SW 1271 (cell line): ENCODE measurements around the gene TP53AIP1.

Source experiments
- DNase-seq, 2 experiments: peaks; one replicate each; lab custom pipeline; 2025; lab: John Stamatoyannopoulos, UW

The TP53AIP1 gene

DNA sequence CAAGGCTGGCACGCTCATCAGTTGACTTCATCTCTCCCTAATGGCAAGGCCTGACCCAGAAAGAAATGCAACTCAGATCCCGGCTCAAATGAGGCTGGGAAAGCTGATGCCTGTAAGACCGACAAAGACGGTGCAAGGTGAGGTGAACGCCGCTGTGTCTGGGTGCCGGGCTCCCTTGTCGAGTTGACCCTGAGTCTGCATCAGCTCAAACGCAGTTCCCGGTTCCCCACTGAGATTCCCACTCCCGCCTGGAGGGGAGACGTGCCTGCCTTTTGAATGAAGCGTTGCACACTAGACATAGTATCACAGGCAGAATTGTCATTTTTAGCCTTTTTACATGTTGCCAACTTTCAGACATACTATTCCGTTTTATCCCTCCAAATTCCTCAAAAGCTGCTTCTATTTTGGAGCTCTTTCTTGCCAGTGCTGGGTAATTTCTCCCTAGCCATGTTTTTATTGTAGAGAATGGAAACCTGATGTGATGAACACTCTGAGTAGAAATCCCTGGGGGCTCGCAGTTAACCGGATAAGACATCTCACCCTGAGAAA is 831 bp upstream of the TP53AIP1 start:
- DNase-seq = no peak

DNA sequence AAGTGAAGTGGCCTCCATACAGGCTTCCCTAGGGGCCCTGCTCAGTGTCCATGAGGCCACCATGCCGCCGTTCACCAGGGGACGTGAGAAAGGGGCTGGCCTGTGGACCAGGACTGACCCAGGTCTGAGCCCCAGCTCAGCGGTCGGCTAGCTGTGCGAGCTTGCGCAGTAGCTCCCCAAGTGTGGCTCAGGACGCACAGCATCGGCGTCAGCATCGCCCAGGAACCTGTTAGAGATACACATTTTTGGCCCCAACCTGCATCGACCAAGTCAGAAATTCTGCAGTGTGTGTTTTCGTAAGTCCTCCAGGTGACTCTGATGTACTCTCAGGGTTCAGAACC is 429 bp downstream of the TP53AIP1 start:
- DNase-seq = no peak

DNA sequence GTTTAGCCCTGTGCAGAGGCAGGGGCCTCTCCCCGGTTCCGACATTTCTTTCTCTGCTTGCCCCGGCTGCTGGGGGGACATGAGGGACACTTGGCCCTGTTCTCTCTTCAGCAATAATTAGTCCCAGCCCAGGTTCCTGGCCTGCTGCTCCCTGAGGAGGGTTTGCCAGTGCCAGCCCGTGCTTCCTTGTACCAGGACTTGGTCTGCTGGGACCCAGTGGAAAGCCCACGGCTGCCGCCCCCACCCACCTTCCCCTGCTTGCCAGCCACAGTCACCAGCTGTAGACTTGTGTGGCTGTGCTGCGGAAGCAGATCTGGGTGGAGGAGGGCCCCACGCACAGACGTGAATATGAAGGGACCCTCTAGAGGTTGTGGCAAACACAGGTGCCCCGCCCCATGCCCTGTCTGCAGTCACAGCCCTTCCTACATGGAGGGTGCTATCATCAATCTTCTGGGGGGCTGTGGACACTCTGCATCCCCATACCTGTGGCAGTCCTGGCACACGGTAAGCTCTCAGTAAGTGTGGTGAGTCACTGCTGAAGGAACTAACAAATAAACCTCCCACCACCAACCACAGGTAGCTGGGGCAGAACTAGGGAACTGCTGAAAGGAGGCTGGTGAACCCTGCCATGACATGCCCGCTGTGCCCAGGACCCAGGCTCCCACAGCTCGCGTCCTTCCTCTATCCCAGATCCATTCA is 949 bp downstream of the TP53AIP1 start:
- DNase-seq = no peak

DNA sequence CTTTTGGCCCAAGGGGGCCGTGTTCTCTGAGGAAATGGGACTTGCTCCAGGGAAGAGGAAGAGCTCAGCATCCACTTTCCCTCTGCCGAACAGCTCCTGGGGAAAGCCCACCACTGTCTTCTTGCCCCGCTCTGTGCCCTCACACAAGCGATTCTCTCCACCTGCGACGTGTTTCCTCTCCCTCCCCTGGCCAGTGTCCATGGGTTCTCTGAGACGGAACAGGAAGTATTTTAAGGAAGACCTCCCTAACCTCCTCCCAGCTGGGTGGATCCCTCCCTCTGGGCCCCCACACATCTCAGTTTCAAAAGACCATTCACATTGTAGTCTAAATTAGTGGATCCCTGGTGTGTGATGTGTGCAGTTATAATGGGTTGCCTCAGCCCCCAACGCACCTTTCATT is 1.6 kb downstream of the TP53AIP1 start:
- DNase-seq = no peak

DNA sequence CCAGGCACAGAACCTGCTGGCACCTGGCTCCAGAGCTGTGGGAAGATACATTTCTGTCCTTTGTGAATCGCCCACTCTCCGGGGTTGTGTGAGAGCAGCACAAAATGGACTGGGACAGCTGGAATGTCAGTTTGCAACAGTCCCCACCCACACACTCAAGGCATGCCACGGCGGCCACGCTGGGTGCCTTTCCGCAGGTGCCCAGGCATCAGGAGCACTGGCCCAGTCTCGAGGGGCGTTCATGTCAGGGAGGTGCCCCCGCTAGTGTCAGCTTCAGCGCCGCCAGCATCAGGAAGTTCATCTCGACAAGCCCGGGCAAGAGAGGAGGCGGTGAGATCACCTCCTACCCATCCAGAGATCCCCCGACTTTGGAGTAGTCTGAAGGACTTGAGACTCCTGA is 2.1 kb downstream of the TP53AIP1 start:
- no peak for DNase-seq

DNA sequence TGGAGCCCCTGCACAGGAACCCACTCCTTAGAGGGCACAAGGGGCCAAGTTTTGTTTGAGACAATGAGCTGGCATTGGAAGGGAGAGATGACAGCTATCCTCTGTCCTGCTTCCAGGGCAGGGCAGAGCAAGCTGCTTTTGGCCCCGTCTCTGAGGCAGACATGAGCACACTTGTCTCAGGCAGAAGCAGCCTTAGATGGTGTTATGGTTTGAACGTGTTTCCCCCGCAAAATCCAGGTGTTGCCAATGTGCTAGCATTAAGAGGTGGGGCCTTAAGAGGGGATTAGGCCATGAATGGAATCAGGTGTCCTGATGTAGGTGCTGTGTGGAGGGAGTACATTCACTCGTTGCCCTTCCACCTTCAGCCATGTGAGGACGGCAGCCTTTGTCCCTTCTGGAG is 2.5 kb downstream of the TP53AIP1 start:
- no peak for DNase-seq

DNA sequence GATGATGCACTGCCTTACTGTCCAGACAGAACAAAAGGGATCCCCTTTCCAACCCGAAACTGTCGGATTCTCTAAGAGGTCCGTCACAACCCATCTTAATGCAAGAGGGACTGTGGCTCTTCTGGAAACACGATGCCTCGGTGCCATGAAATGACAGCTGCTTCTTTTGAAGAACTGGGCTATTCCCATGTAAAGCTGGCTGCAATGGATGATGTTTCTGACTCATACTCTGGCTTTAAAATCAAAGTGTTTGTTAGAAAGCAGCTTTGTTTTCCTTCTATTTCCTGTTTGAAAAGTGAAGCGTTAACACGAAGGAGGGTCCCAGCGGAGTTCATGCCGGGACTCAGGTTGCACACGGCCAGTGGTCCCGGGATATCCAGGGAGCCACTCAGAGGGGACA is 3.1 kb downstream of the TP53AIP1 start:
- no peak for DNase-seq

DNA sequence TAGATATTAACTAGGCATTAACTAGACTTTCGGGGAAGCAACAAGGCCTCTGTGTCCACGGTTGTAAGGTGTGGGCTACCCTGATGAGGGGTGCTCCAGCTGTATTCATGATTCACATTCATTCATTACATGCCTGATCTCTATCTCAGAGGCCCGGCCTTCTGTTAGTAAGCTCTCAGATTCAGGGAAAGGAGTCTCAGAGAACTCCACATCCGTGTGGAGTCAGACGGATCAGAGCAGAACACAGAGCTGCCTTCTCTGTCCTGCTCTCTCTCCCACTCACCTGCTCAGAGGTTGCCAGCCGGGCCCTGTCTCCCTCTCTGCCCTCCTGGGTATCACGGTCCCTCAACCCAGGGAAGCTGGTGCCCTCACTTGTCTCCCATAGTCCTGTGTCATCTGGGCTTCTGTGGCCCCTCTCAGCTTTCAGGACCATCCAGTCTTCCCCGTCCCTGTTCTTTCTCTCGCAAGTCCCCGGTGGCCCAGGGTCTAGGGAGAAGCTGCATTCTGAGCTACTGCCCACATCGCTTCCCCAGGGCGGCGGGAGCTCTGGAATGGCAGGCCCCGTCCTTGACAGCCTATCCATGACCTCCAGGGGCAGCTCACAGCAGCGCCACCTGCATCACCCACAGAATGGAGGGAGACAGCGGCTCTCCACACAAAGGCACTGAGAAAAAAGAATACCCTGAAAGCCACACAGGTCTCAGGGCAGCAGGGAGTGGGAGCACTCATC is 4.3 kb downstream of the TP53AIP1 start:
- DNase-seq = no peak

DNA sequence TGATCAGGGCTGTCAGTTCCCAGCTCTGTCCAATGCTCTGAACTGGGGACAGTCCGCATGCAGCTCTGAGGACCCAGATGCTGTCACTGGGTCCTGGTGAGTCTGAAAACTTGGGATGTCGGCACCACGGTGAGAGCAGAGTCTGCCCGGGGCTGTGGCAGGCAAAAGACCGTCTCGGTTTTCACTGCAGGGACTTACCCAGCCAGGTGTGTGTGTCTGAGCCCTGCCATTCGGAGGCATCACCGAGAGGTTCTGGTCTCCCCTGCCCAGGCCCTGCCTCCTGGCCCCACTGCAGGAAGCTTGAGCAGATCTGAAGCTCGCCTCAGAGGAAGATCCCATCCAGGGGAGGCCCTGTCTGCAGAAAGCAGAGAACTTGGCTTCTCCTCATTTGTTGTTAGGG is 5.2 kb downstream of the TP53AIP1 start:
- DNase-seq = no peak

DNA sequence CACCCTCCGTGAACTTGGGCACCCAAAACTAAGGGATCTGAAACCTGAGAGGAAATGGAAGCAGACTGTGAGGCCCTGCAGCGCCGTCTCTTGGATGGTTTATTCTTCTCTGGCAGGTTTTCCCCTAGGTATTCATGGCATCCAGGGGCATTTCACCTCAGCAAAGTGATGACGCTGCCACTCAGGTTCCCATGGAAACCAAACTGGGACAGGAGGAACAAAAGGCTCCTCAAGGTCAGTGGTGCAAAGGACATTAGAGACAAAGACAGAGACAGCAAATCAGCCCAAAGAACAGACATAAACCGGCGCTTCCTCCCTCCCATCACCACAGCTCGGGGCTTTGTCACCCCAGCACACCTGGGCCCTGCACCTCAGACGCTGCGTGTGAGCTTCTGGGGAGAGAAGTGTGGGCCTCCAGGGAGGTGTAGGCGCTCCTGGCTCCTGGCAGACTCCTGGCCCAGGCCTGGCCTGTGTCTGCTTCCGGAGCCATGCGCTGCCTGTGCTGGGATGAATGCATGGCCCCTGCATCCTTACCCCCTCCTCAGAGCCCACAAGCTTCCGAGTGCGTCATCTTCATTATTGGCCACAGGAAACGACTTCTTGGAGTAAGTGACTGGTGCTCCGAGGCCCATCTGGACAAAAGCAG is 5.9 kb downstream of the TP53AIP1 start:
- DNase-seq = no peak

DNA sequence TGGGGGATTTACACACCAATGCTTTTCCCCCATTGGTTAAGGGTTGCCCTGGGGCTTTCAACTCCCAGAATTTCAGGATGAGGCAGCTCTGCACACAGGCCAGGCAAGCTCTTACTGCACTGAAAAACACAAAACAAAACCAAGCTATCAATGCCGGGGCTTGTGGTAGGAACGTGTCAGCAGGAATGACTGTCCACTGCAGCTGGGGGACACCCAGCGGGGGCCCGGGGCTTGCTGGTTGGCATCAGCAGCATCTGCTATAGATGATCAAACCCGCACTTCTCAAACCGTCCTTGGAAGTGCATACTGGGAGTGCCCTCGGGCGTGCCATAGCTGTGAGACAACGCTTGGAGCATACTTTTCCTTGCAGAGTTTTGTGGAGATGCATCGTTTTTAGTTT is 7.7 kb downstream of the TP53AIP1 start:
- DNase-seq = no peak

DNA sequence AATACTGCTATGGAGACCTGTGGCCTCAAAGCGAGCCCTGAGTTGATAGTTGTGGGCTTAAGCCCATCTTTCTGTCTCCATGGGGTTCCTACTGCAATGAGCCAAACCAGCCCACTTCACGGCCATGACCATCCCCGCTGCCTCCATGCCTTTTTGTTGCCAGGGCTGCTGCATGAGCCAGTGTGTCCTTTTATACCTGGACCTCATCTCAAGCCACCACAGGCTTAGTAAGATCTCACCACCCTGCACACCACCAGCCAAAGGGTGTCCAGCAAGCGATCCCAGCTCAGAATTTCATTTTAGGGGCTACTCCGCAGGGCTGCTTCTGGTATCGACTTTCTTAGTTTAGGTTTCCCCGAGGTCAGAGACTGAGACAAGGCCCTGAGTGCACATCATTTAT is 8.3 kb downstream of the TP53AIP1 start:
- DNase-seq = no peak

DNA sequence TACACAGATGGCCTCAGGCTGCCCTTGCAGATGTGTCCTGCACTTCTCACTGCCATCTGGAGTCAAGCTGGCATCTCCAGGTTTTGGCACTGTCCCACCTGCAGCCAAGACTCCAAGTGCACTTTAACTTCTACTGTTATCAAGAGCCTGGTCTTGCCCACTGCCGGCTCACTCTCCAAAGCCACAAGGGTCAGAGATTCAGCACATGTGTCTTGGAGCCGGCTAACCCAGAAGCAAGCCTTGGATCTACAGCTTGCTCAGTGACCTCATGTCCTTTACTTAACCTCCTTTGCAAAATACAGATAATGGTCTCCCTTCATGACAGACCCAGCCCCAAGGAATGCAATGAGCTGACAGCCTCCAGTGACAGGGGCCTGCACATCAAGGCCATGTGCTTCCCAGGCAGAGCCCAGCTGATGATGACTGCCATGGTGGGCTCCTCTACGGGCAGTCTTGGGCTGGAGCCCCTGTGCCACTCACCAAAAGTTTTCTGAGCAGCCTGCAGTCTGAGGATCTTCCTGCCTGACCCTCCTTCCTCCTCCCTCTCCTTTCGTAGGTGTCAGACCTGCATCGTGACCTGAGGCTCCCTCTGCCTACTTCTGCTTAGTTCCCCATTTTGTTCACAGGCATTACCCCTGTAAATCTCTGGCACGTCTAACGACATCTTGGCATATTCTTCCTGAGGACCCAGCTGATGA is 9.0 kb downstream of the TP53AIP1 start:
- DNase-seq = no peak

DNA sequence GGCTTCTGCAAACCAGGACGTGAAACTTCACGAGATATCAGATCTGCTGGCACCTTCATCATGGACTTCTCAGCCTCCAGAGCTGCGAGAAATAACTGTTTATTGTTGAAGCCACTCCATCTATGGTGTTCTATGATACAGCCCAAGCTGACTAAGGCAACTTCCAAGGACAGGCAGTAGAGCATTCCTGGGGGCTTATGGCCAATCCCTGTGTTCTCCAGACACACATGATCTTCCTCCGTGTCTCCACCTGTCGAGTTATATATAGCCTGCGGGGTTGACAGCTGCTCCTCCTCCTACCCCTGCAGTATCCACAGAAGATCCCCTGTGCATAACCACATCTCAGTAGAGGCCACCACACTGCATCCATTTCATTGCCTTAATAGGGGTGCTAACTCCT is 11.0 kb downstream of the TP53AIP1 start:
- no peak for DNase-seq

DNA sequence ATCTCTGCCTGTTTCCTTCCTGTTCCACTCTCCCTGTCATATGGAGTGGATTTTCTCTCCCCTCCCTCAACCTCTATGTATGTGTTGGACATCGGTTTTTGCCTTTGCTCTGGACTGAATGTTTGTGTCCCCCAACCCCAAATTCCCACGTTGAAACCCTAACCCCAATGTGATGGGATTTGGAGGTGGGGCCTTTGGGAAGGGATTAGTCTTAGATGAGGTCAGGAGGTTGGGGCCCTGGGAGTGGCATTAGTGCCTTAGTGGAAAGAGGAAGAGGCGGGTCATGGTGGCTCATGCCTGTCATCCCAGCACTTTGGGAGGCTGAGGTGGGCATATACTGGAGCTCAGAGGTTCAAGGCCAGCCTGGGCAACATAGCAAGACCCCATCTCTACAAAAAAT is 11.6 kb downstream of the TP53AIP1 start:
- no peak for DNase-seq

DNA sequence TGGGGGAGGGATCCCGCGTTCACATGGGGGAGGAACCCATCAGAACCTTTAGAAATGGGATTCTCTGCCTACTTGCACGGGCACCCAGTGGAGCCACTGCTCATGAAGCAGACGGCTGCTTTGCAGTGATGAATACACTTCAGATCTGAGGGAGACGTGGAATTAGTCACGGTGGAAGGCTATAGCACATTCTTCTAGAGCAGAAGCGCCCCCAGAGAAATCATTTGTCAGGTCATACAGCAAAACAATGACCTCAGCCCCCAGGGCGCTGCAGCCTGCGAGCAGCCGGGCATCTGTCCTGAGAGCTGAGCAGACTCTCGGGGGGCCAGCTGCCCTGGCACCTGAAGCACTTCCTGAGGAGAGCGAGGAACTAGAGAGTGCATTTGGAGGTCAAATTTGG is 12.7 kb downstream of the TP53AIP1 start:
- no peak for DNase-seq

DNA sequence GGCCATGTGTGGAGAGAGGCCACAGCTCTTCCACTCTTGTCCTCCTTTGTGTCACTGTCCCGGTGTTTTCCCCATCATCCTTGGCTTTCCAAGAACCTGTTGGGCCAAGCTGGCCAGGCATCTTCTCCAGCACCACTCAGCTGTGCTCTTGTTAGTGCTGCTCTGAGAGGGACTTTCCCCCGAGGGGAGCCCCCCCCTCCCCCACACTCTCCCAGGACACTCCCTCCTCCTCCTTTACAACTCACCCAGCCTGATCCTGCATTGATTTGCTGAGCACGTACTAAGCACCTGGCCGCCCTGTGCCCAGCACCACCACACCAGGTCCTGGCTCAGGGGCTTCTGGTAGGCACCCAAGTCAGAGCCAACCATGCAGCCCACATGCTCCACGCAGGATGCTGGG is 13.2 kb downstream of the TP53AIP1 start:
- no peak for DNase-seq

DNA sequence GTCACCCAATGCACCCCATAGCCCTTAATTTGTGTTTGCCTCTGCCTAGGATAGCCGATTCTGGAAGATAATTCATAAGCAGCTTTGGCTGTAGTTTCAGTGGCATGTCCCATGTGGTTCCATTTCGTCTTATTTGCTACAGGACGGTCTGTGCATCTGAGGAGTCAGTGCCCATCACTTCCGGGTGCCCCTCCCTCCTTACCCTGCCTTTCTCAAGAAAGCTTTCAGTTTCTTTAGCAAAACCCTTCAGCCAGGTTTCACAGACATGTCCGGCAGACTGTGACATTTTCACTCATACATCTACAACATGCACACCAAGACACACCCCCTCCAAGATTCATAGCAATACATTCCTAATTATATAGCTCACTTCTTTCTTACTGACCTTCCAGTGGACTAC is 14.3 kb downstream of the TP53AIP1 start:
- DNase-seq = no peak

DNA sequence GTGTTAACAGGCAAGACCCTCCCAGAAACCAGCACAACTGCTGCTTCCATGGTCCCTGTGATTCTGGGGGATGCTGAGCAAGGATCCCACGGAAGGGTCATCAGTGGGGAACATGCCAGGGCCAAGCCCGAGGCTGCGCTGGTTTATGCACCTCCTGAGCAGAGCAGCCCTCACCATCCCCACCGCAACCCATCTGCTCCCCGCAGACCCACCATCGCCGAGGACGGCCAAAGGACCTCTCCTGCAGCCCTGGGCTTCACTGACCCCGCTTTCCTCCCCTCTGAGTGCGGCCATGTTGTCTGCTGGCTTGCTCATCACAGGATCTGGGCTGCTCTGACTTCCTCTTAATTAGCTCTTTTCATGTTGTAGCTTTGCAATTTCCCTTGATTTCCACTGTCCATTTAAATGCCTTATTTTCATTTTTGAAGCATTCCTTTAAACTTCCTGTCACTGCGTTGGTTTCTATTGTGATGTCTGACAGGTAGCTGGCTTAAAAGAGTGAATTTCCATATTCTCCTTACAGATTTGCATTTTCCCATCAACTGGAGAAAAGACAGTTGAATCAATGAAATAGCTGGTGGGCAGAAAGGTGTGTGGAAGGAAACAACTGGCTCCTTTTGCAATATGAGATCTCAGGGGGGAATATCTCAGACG is 14.9 kb downstream of the TP53AIP1 start:
- no peak for DNase-seq

DNA sequence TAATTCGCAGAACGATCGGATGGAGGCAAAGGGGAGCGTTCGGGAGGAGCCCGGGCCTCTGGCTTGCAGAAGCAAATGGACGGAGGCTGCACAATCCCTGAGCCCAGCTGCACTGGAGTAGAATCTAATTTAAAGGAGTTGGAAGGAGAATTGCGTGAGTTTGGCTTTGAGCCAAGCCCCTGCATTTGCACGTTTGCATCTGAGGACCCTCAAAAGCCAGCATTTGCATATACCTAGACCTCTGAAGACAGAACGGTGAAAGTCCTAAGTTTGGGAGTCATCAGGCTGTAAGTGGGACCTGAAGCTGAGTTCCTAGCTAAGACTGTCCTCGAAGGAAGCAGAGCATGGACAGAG is 15.6 kb downstream of the TP53AIP1 start:
- no peak for DNase-seq

DNA sequence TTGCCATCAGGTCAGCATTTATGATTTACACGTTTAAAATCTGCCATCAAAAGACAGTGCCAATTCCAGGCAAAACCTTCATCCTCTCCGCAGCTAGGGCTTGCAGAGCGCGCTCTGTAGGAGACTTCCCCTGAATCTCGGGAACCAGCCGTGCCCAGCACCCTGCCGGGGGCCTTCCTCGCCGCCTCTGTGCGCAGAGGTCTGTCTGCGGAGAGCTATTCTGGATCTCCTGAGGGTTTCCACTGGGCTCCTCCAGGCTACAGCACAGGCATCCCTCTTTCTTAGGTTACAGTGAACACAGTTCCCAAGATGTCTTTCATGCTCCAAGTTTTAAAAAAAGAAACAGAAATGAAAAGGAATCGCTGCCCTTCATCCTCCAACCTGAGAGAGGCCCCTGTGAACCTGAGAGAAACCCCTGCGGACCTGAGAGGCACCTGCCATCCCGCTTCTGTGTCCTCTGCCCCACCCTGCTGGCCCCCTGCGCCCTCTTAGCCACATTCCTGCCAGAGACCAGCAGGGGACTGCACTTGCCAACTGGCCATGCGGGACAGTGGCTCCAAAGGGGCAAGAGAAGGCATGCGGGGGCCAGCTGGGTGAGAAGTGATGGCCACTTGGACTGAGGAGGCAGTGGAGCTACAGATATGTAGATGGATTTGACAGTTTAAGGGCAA is 16.1 kb downstream of the TP53AIP1 start:
- DNase-seq = no peak

DNA sequence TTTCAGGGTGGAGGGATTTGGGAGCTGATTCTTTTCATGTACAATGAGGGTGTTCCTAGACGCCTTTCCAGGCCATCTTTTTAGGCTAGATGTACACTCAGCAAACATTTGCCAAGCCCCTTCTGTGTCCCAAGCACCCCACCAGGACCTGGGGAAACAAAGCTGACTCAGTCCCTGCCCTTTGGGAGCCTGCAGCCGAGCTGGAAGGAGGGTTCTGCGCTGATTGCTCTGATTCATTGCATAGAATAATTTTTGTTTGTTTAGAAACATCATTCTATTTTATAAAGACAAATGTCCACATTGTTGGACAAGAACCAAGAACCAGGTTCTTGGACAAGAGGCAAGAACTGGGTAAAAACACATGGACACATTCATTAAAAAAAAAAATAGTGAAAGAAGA is 16.7 kb downstream of the TP53AIP1 start:
- no peak for DNase-seq
